GM21529 (cell line): ENCODE measurements around the gene CEBPA.

Experiments
- ATAC-seq: cut with Tn5 transposase; IDR thresholded peaks from one replicate; pipeline ENCODE4 v1.9.1; 2021; ENCODE audit not compliant: unreplicated experiment

CEBPA gene

DNA sequence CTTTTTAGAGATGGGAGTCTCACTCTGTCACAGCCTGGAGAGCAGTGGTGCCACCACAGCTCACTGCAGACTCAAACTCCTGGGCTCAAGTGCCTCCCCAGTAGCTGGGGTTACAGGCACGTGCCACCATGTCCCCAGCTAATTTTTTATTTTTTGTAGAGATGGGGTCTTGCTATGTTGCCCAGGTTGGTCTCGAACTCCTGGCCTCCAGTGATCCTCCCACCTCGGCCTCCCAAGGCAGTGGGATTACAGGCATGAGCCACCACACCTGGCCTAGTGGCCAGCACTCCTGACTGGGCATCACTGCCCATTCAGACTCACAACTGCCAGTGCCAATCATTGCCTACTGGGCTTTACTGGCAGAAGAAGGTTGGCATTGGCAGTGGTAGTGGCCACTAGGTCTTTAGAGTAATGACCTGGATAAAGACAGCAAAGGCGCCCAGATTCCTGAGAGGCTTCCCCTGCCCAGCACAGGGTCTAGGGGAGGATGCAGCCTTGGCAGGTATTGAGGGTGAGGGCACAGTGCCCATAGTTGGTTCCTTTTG, 49.8 kb downstream of the CEBPA start:
- no peak for ATAC-seq

DNA sequence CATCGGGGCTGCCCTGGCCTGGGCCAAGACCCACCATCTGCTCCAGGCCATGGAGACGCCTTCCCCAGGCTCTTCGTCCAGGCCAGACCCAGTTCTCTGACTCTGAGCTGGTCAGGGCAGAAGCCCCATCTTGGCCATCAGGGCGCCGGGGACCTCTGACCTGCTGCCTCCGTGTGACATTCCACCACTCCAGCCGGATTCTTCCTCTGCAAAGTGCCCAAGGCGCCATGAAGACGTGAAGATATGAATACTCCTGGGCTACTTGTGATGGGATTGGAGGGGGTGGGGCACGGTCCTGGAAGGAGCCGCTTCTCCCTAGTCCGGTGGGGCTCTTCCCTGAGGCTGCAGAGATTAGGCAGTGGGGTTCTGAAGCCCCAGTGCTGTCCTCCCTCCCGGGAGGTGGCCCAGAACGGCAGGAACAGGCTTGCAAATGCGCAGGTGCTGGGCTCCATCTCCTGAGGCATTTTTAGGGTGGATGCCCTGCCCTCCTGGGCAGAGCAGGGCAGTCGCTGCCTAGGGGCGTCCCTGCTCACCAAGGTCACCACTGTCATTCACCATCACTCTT, 50.7 kb downstream of the CEBPA start:
- no peak for ATAC-seq

DNA sequence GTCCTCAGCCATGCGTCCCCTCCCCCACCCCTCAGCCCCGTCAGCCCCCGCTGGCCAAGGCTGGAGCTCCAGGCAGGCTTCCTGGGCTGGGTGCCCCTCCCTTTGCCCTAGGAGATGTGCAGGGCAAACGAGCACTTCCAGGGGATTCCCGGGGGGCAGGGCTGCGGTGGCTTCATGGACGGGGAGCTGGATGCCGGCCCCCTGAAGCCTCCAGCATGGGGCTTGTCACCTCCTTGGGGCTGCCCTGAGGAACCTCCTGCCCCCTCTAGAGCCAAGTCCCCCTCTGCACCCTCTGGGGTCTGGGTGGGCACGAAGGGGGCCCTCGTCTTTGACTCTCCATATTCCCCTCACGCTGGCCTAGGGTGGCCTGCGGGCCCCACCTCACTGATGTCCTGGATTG, 51.3 kb downstream of the CEBPA start:
- ATAC-seq, result no peak

DNA sequence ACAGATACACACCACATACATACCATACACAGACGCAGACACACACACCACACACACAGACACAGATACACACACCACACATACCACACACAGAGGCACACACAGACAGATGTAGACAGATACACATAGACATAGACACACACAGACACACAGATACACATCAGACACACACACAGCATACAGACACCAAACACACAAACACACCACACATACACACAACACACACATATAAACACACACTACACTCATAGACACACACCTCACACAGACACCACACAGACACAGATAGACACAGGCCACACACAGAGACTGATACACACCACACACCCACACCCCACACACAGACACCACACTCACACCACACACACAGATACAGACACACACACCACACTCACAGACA, 51.8 kb downstream of the CEBPA start:
- ATAC-seq, result no peak
